Measurements from ENCODE around the gene TYROBP. TPM values are rescaled to one million over a fixed set of nuclear protein-coding genes. Genes with fewer than 3 reads are reported as not detected.

Gene TYROBP
- total and polyA plus RNA-seq, 10 donors: 281 to 747 (median 383) TPM

GRCh38 chr19:35898499-35898809 lies 9.6 kb downstream of the TYROBP start:
- no peak for TF ChIP-seq POLR2A (IDR thresholded peaks at IDR 0.05)
- no peak for TF ChIP-seq POLR2AphosphoS5 (IDR thresholded peaks at IDR 0.05)
- no peak for TF ChIP-seq CTCF (IDR thresholded peaks at IDR 0.05 in 8 of 11, conservative IDR thresholded peaks at IDR 0.05 in 3 of 11)
- Histone ChIP-seq H3K27ac (peak overlapping the region; percentile 86 to 99 (median 96)), H3K4me1 (peaks cover 27 to 67% (median 54%) of the 10 kb centered on the region in 6 donors), H3K9me3 (no peaks in the 10 kb centered on the region), H3K27me3 (replicated peaks in 1 of 7) (no peaks in the 10 kb centered on the region), H3K4me3 (peak overlapping the region; percentile 59 to 89 (median 81)), H3K36me3 (peaks cover 0 to 48% (median 43%) of the 10 kb centered on the region in 6 donors)
- intact Hi-C loops (cut with DNase I; ENCODE audit: low total_unique reads): no loop called here
- 3 to 14% (median 12%) methylated on average over 14 to 17 of the region's 17 CpGs for WGBS, 5 donors
- DNase-seq: no peak

GRCh38 chr19:35897706-35898451 lies 10.2 kb downstream of the TYROBP start:
- no peaks in the 10 kb centered on the region for H3K27me3 ChIP-seq (replicated peaks in 1 of 7)
- H3K36me3 ChIP-seq: peaks cover 0 to 54% (median 49%) of the 10 kb centered on the region in 6 donors
- DNase-seq: peak; percentile 79
- TF ChIP-seq POLR2AphosphoS5 (IDR thresholded peaks at IDR 0.05): no peak
- no peak for TF ChIP-seq CTCF (IDR thresholded peaks at IDR 0.05 in 8 of 11, conservative IDR thresholded peaks at IDR 0.05 in 3 of 11)
- TF ChIP-seq POLR2A (IDR thresholded peaks at IDR 0.05): no peak
- peak overlapping the region; percentile 86 to 99 (median 96) for H3K27ac ChIP-seq
- WGBS, 5 donors: 83 to 94% (median 89%) methylated on average over 13 of the region's 13 CpGs
- intact Hi-C loops (cut with DNase I; ENCODE audit: low total_unique reads): no loop called here
- no peaks in the 10 kb centered on the region for H3K9me3 ChIP-seq
- peak overlapping the region; percentile 59 to 89 (median 81) for H3K4me3 ChIP-seq
- H3K4me1 ChIP-seq: peaks cover 23 to 65% (median 48%) of the 10 kb centered on the region in 6 donors

DNA sequence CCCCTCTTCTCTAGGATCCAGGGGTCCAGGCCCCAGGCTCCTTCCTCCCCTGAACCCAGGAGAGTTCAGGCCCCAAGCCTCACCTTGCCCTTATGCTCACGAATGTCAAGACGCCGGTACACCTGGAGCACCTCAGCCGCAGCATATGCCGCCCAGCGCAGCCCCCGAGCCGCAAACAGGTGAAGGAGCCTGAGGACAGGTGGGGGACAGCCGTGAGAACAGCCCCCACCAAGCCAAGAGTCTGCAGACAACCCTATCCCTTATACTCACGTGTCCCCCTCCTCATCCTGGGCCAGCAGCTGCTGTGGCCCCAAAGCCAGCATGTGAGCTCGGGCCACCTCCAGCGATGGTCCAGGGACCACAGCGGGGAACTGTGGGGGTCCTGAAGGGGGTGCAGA lies 11.5 kb downstream of the TYROBP start:
- intact Hi-C loops (cut with DNase I; ENCODE audit: low total_unique reads): no loop called here
- peak overlapping the region in 2 of 8 donors; percentile 96 to 97 for H3K27ac ChIP-seq
- DNase-seq: no peak
- TF ChIP-seq POLR2A (IDR thresholded peaks at IDR 0.05): no peak
- no peak for TF ChIP-seq CTCF (IDR thresholded peaks at IDR 0.05 in 8 of 11, conservative IDR thresholded peaks at IDR 0.05 in 3 of 11)
- peak in 1 of 3 donors; percentile 26 for TF ChIP-seq POLR2AphosphoS5 (IDR thresholded peaks at IDR 0.05)
- WGBS, 5 donors: 92 to 98% (median 95%) methylated on average over 11 to 13 of the region's 13 CpGs
- H3K4me3 ChIP-seq: no peak overlapping the region
- no peaks in the 10 kb centered on the region for H3K9me3 ChIP-seq
- no peaks in the 10 kb centered on the region for H3K27me3 ChIP-seq (replicated peaks in 1 of 7)
- peaks cover 14 to 52% (median 35%) of the 10 kb centered on the region in 6 donors for H3K4me1 ChIP-seq
- peaks cover 0 to 67% (median 59%) of the 10 kb centered on the region in 6 donors for H3K36me3 ChIP-seq

DNA sequence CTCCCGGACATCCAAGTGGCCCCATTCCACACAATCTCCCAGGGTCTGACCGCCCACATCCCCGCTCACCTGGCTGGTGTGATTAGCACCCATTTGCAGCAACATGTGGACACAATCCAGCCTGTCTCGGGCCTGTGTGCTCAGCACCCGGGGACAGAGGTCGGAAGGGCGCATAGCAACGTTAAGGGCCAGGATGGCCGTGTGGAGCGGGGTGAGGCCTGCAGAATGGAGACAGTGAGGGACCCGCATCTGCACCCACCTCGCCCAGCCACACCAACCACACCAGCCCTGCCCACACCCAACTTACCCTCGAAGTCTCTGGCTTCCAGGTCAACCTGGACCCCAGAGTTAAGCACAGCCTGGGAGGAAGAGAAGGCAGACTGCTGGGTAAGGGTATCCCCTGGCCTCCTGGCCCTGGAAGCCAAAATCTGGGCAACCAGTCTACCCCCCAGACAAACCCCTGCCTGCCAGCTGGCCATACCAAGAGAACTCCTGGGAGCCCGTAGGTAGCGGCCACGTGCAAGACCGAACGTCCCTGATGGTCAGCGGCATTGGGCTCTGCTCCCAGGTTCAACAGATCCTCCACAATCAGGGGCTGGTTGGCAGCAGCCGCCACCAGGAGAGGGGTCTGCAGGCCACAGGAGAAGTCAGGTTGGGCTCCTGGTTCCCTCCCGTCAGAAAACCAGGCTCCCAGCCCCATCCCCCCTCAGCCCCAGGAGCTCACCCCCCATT lies 12.0 kb downstream of the TYROBP start:
- no peak for TF ChIP-seq POLR2A (IDR thresholded peaks at IDR 0.05)
- peak in 2 of 3 donors; percentile 14 to 17 for TF ChIP-seq POLR2AphosphoS5 (IDR thresholded peaks at IDR 0.05)
- TF ChIP-seq CTCF (IDR thresholded peaks at IDR 0.05 in 8 of 11, conservative IDR thresholded peaks at IDR 0.05 in 3 of 11): no peak
- H3K36me3 ChIP-seq: peaks cover 0 to 72% (median 65%) of the 10 kb centered on the region in 6 donors
- no peaks in the 10 kb centered on the region for H3K27me3 ChIP-seq (replicated peaks in 1 of 7)
- 86 to 95% (median 94%) methylated on average over 14 to 21 of the region's 21 CpGs for WGBS, 5 donors
- intact Hi-C loops (cut with DNase I; ENCODE audit: low total_unique reads): no loop called here
- peak overlapping the region in 2 of 8 donors; percentile 14 to 96 for H3K27ac ChIP-seq
- no peak for DNase-seq
- H3K4me3 ChIP-seq: no peak overlapping the region
- H3K9me3 ChIP-seq: no peaks in the 10 kb centered on the region
- peaks cover 9 to 47% (median 30%) of the 10 kb centered on the region in 6 donors for H3K4me1 ChIP-seq

Measured in spleen (tissue), 11 donors.